DOHH2 (cell line): ENCODE measurements around the gene CYP11A1.
"Not testable (repeated sequence)": the region's sequence is repeated elsewhere in the genome, so short reads cannot be mapped to it uniquely, and the experiment has no call there.

Experiments
- H3F3A ChIP-seq: fragments of 200-600 bp; sonication (generic), shearing (Covaris generic); 2 replicates; pipeline ENCODE4 v1.6.0; 2016; ENCODE audit warnings: antibody characterized with exemption, mild to moderate bottlenecking; ENCODE audit not compliant: control insufficient read depth, insufficient read depth
- H3K27ac ChIP-seq: fragments of 200-600 bp; sonication (generic); 2 replicates; pipeline ENCODE4 v1.5.1; 2014; ENCODE audit warnings: low read depth, mild to moderate bottlenecking, low read length, moderate library complexity
- H3K27me3 ChIP-seq: fragments of 200-600 bp; sonication (generic); 2 replicates; pipeline ENCODE4 v1.6.1; 2014; ENCODE audit warnings: mild to moderate bottlenecking, low read length, mixed read lengths; ENCODE audit not compliant: control insufficient read depth
- H3K36me3 ChIP-seq: fragments of 200-600 bp; sonication (generic); 2 replicates; pipeline ENCODE4 v1.6.1; 2014; ENCODE audit warnings: mild to moderate bottlenecking, low read length, moderate library complexity, mixed read lengths; ENCODE audit not compliant: control insufficient read depth
- H3K4me1 ChIP-seq: fragments of 200-600 bp; sonication (generic); 2 replicates; pipeline ENCODE4 v1.6.1; 2014; ENCODE audit warnings: mild to moderate bottlenecking, low read length, mixed read lengths; ENCODE audit not compliant: control insufficient read depth
- H3K4me2 ChIP-seq: fragments of 200-600 bp; sonication (generic); 2 replicates; pipeline ENCODE4 v1.6.0; 2014; ENCODE audit warnings: mild to moderate bottlenecking, low read length, moderate library complexity
- H3K4me3 ChIP-seq: fragments of 200-600 bp; sonication (generic); 2 replicates; pipeline ENCODE4 v1.5.1; 2014; ENCODE audit warnings: mild to moderate bottlenecking, low read length, mixed read lengths
- H3K79me2 ChIP-seq: fragments of 200-600 bp; sonication (generic); 2 replicates; pipeline ENCODE4 v1.6.1; 2014; ENCODE audit warnings: mild to moderate bottlenecking, low read length, mixed read lengths; ENCODE audit not compliant: control insufficient read depth
- H3K9me2 ChIP-seq: fragments of 200-600 bp; sonication (generic); replicated peaks from 2 replicates; pipeline ENCODE4 v1.6.1; 2014; ENCODE audit warnings: mild to moderate bottlenecking, low read length, mixed read lengths; ENCODE audit not compliant: control insufficient read depth
- H3K9me3 ChIP-seq: fragments of 200-600 bp; sonication (generic); 2 replicates; pipeline ENCODE4 v1.6.1; 2014; ENCODE audit warnings: antibody characterized with exemption, low read length, mixed read lengths; ENCODE audit not compliant: control insufficient read depth, insufficient read depth
- H4K20me1 ChIP-seq: fragments of 200-600 bp; sonication (generic); 2 replicates; pipeline ENCODE4 v1.6.0; 2014; ENCODE audit warnings: low read depth, mild to moderate bottlenecking, antibody characterized with exemption, low read length, moderate library complexity; ENCODE audit not compliant: control insufficient read depth, insufficient read depth
- EZH2phosphoT487 ChIP-seq: fragments of 200-600 bp; sonication (generic); IDR thresholded peaks from 2 replicates; pipeline ENCODE4 v1.6.1; 2017; ENCODE audit warnings: borderline replicate concordance, mild to moderate bottlenecking, antibody characterized with exemption, low read length, moderate library complexity, mixed read lengths
- TF ChIP-seq, protein P1 (sequence below): fragments of 200-600 bp; sonication (generic); IDR thresholded peaks from one replicate; pipeline ENCODE4 v1.5.1; 2014; ENCODE audit warnings: antibody characterized with exemption, mild to moderate bottlenecking, low read depth, low read length; ENCODE audit not compliant: poor library complexity, severe bottlenecking

Gene CYP11A1

DNA sequence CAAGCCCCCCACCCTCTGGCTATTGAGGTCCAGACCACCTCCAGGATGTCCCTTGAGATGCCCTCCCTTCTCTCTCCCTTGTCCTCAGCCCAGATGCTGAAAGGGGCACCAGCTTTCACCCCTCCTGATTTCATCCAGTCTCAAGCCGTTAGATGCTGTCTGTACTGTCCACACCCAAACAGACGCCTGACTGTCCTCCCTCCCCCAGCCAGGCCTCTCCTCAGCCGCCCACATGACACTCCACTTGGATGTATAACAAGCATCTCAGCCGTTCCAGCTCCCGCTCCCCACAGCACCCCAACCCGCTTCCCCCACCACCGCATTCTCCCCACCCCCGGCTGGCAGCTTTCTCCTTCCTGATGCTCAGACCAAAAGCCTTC is 25.0 kb upstream of the CYP11A1 start:
- H3K4me3 ChIP-seq: no peak overlapping the region
- H3K4me2 ChIP-seq: no peak overlapping the region
- TF ChIP-seq, protein P1, sequence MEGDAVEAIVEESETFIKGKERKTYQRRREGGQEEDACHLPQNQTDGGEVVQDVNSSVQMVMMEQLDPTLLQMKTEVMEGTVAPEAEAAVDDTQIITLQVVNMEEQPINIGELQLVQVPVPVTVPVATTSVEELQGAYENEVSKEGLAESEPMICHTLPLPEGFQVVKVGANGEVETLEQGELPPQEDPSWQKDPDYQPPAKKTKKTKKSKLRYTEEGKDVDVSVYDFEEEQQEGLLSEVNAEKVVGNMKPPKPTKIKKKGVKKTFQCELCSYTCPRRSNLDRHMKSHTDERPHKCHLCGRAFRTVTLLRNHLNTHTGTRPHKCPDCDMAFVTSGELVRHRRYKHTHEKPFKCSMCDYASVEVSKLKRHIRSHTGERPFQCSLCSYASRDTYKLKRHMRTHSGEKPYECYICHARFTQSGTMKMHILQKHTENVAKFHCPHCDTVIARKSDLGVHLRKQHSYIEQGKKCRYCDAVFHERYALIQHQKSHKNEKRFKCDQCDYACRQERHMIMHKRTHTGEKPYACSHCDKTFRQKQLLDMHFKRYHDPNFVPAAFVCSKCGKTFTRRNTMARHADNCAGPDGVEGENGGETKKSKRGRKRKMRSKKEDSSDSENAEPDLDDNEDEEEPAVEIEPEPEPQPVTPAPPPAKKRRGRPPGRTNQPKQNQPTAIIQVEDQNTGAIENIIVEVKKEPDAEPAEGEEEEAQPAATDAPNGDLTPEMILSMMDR: no peak
- TF ChIP-seq EZH2phosphoT487: no peak

DNA sequence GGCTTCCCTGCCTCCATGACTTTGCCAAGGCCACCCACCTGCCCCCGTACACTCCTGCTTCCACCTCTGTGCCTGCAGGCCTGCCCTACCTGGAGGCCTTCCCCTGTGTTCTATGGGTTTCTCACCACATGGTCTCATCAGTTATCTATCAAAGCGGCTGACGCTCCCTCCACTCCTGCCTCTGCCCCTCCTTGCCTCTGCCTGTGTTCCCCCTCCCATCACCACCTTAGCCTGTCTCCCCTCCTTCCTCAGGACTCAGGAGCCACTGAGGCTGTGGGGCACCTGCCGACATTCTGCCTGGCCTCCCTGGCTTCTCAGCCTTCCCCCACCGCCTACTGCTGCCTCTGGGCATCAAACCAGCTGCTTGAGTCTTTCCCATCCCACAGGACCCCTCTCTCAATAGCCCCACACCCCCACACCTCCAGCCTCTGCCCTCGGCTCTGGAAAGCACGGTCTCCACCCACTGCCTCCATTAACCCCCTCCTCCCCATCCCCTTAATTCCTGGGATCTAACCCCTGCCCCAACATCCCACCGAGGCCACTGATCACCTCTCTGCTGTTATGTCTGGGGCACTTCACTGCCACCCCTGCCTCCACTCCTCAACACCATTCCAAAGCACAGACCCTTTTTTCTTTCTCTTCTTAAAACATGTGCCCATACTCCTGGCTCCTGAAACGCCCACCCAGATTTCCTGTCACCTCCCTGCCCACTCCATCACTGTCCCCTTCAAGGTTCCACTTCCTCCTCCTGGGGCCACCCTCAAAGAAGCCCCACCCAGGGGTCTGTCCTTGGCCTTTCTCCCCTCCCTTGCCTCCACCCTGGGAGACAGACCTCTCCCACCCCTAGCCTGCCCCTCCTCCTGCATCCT is 24.4 kb upstream of the CYP11A1 start:
- peaks cover 8% of the 10 kb centered on the region for H3K4me1 ChIP-seq
- no peaks in the 10 kb centered on the region for H3K79me2 ChIP-seq
- H3K27ac ChIP-seq: no peak overlapping the region
- peaks cover 100% of the 10 kb centered on the region for H3K27me3 ChIP-seq
- no peaks in the 10 kb centered on the region for H3K9me3 ChIP-seq
- H3K9me2 ChIP-seq: no peaks in the 10 kb centered on the region
- H3F3A ChIP-seq: no peaks in the 10 kb centered on the region
- no peak overlapping the region for H3K4me2 ChIP-seq
- H4K20me1 ChIP-seq: peaks cover 10% of the 10 kb centered on the region; the same call in 1 of the 2 replicates
- TF ChIP-seq EZH2phosphoT487: no peak
- H3K36me3 ChIP-seq: no peaks in the 10 kb centered on the region
- no peak overlapping the region for H3K4me3 ChIP-seq

More for the DNA sequence above, 25.0 kb upstream of the CYP11A1 start:
- H4K20me1 ChIP-seq: peaks cover 6% of the 10 kb centered on the region; the same call in 1 of the 2 replicates
- peaks cover 14% of the 10 kb centered on the region for H3K4me1 ChIP-seq
- H3K79me2 ChIP-seq: no peaks in the 10 kb centered on the region
- no peaks in the 10 kb centered on the region for H3K36me3 ChIP-seq
- H3K27me3 ChIP-seq: peaks cover 100% of the 10 kb centered on the region
- H3K27ac ChIP-seq: no peak overlapping the region
- no peaks in the 10 kb centered on the region for H3F3A ChIP-seq
- no peaks in the 10 kb centered on the region for H3K9me2 ChIP-seq
- no peaks in the 10 kb centered on the region for H3K9me3 ChIP-seq

DNA sequence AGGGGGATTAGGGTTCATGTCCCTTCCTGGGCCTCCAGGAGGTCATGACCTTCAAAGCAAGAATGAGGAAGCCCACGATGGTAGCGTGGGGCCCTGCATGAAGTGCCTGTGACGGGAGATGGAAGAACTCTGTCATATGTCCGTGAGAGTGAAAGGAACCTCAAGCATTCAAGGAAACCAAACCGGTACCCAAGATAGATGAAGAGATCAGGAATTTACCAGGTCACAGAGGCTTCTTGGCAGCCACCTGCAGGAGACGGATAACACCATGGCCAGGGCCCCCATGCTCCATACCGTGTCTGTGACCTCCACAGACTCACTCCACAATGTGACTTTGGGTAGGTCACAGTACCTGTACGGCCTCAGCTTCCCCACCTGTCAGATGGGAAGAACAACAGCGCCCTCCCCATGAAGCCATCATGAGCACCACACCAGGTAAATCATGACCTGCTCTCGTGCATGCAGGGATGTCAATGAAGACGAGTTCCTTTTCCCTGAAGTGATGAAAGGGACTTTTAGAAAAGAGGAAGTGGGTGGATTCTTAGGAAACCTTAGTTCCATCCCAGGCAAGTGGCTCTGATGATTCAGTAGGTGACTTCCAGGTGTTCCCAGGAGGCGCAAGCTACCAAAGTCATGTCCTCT is 23.3 kb upstream of the CYP11A1 start:
- TF ChIP-seq, protein P1: no peak
- TF ChIP-seq EZH2phosphoT487: no peak

DNA sequence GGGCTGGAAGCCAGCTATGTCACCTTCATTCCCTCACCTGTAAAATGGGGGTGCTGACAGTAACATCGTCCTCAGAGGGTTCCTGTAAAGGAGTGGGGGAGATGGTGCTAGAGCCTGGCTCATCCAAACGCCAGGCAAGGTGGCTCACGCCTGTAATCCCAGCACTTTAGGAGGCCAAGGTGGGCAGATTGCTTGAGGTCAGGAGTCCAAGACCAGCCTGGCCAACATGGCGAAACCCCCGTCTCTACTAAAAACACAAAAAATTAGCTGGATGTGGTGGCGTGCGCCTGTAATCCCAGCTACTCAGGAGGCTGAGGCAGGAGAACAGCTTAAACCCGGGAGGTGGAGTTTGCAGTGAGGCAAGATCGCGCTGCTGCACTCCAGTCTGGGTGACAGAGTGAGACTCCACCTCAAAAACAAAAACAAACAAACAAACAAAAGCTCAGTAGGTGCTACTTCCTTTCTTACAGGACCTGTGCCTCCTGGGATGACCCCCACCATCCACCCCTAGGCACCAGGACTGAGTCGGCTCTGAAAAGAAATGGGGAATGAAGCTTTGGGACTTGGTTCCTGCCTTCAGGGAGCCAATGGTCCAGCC is 22.7 kb upstream of the CYP11A1 start:
- not testable (repeated sequence) for H3K36me3 ChIP-seq, H3K9me3 ChIP-seq, H3K27ac ChIP-seq, H3K9me2 ChIP-seq, H3F3A ChIP-seq, H3K4me3 ChIP-seq, H3K79me2 ChIP-seq, H3K4me2 ChIP-seq
- Histone ChIP-seq H4K20me1 (peaks cover 20% of the 10 kb centered on the region), H3K4me1 (peaks cover 10% of the 10 kb centered on the region), H3K27me3 (peaks cover 100% of the 10 kb centered on the region)

More for the DNA sequence above, 23.3 kb upstream of the CYP11A1 start:
- no peak overlapping the region for H3K27ac ChIP-seq
- H3K36me3 ChIP-seq: no peaks in the 10 kb centered on the region
- H3K9me2 ChIP-seq: no peaks in the 10 kb centered on the region
- peaks cover 4% of the 10 kb centered on the region for H3K4me1 ChIP-seq
- H3K4me2 ChIP-seq: no peak overlapping the region
- H3K27me3 ChIP-seq: peaks cover 100% of the 10 kb centered on the region
- peaks cover 17% of the 10 kb centered on the region for H4K20me1 ChIP-seq
- H3K4me3 ChIP-seq: no peak overlapping the region
- H3K9me3 ChIP-seq: no peaks in the 10 kb centered on the region
- H3K79me2 ChIP-seq: no peaks in the 10 kb centered on the region
- no peaks in the 10 kb centered on the region for H3F3A ChIP-seq
